ENCODE results near the gene SLC12A8.
"Not testable (repeated sequence)": the region's sequence is repeated elsewhere in the genome, so short reads cannot be mapped to it uniquely, and the experiment has no call there.

The SLC12A8 gene

DNA sequence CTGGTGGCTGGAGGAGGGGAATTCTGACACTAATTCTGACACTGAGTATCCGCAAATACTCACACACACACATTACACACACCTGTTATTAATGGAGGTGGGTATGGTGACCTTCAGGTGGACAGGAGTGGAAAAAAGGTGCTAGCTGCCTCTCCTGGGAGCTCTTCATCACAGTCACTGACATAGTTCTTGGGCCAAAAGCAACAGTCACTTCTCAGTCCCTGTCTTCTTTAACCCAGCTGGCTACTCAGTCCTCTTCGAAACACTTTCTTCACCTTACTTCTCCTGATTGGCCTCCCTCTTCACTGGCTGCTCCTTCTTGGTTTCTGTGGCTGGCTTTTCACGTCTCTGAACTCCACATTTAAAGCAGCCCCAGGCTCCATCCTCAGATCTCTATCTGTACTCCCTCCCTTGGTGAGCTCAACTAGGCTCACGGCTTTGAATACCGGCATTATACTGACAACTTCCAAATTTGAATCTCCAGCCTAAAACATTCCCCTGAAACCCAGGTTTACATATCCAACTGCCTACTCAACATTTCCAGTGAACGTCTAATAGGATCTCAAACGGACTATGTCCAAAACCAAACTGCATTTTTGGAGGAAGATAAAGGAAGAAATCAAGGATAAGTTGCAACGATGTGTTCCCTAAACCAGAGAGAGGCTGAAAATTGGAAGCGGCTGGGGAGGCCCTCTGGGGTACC is 103.6 kb downstream of the SLC12A8 start:
- no peak for FAIRE-seq

DNA sequence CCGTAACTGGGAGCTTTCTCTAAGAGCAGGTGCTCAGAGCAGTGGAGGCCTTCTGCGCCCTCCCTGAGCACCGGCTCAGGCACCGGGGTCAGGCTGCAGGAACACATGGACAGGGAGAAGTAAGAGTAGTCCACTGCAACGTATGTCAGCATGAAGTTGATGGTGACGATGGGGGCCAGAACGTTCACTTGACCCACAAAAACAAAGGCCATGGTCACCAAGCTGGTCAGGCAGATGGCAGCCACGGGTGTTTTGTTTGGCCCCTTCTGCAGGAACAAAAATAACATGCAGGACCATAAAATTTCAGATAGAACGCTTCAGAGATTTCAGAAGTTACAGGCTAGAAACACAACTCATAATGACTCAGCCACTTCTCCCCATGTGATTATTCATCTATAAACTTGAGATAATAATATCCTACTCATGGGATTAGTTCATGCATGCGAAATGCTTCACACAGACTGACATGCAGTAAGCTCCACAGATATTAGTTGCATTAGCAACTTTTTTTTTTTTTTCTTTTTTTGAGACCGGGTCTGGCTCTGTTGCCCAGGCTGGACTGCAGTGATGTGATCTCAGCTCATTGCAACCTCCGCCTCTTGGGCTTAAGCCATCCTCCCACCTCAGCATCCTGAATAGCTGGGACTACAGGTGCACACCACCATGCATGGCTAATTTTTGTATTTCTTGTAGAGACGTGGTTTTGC is 104.5 kb downstream of the SLC12A8 start:
- no peak for FAIRE-seq

DNA sequence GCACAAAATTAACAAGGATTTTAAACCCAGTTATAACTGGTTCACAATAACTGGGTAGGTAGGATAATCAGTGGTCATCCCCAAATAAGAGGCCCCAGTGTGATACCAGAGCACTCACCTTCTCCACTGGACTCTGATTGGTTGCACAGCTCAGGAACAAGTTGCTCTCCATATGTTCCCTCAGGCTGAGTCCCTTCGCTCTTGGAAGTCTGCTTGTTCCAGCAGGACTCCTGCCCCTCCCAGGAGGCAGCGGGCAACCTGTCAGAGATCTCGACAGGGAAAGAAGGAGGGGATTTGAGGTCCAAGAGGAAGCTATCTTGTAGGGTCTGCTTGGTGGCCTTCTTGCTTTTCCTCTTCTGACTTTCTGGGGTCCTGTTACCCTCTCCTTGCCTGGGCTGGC is 105.2 kb downstream of the SLC12A8 start:
- no peak for FAIRE-seq

DNA sequence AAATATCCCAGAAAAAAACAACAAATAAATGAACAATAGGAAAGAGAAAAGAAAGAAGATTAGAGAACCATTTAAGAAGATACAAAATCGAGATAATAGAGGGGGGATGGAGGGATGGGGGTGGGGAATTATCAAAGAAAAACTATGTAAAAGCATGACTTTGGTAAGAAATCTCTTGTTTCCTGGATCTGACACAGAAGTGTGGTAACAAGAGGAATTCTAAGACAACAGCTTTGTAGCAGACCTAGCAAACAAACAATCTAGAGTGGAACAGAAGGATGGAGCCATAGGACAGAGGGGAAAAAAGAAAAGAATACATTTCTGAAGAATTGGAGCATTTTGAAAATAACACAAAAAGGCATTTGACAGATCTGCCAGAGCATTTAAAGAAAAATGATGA is 107.4 kb downstream of the SLC12A8 start:
- FAIRE-seq, result no peak

DNA sequence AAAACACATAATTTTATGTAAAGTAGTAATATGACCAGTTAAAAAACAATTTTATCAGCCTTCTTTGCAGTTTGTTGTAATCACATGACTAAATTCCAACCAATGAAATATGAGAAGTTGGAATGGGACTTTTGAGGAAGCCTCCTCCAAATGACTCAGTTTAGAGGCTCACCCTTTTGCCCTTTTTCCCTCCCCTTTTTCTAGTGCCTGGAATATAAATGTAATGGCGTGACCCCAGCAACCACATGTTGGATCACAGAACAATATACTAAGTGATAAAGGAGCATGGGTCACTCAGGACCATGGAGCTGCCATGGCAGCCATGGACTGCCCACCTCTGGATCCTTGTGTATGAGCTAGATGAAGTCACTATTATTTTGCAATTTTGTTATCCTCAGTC is 107.9 kb downstream of the SLC12A8 start:
- no peak for FAIRE-seq

DNA sequence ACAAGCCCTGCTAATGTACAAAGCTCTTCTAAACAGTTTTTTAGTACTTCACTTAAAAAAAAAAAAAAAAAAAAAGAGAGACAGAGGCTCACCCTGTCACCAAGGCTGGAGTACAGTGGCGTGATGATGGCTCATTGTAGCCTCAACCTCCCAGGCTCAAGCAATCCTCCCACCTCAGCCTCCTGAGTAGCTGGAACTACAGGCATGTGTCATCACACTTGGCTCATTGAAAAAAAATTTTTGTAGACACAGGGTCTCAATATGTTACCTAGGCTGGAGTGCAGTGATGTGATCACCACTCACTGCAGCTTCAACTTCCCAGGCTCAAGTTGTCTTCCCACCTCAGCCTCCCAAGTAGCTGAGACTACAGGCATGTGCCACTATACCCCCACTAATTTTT is 109.1 kb downstream of the SLC12A8 start:
- no peak for FAIRE-seq

DNA sequence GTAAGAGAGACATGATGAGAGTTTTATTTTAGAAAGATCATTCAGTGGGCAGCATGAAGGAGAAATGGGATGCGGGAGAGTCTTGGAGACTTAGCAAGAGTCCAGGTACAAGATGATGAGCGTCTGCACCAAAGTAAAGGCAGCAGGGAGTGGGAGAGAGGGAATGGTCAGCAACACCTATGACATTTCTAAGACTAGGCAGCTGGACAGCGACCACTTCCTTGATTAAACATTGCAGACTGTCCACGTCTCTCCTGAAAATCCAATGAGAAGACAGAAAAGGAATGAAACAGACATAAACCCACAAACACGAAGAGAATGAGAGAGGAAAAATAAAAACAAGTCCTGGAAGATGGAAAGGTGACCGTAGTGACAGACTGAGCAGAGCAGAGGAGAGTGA is 110.1 kb downstream of the SLC12A8 start:
- no peak for FAIRE-seq

DNA sequence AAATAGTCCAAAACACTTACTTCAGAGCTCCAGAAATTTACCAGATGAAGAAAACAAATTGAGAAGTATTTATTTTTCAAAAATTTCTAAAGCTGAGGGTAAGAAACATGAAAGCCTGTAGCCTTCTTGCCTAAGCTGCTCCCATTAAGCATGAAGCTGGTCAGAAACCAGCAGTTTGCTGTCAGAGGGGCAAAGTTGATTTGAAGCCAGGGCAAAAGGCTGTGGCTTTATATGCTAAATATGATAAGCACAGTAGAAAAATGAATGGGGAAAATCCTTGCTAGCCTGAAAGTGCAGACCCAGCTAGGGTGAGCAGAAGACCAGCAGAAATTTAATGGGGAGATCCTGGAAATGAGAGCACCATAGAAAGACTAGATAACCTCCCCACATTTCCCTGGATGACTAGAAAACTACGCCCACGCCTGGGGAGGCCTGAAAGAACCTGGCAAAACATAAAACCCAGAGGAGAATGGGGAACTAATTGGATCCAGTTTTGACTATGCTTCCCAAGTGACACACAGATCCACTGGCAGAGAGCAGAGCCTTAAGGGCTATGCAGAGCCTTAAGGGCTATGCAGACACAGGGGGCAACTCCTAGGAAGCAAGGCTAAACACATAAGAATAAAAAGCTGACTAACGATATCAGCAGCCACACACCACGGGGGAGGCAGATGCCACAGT is 113.8 kb downstream of the SLC12A8 start:
- FAIRE-seq, result no peak

DNA sequence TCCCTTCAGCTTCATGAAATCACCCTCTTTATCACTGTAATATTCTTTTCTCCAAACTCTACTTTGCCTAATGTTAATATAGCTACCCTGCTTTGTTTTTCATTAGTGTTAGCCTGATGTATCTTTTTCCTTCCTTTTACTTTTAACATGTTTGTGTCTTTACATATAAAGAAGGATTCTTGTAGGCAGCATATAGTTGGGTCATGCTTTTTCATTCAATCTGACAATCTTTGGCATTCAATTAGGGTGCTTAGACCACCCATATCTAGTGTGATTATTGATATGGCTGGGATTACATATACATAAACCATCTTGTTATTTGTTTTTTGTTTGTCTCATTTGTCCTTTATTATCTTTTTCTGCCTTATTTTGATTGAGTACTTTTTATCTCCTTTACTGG is 121.9 kb downstream of the SLC12A8 start:
- FAIRE-seq, result no peak

DNA sequence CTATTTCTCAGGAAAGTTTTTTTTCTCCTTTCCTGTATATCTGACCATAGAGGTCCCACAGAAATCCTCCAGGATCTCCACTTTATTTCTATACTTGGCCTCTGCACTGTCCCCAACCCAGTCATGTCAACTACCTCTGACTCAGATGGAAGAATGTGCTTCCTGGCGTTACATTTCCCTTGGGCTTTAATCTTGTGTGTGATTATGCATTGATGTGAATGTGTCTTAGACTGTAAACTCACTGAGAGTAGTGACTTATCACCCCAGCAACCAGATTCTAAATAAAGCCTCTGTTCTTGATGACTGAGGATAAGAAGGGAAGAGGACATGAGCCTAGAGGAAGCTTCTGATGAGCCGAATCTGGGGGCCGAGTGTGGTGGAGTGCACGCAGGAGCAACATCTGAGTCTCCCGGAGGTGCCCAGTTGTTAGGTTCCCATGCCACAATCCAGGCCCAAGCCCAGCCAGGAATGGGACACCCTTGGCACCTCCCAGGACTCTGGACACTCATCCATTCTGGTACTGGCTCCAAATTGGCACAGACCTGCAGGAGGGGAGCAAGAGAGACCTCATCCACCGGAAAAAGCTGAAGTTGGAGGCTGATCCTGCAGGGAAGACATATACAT is 124.7 kb downstream of the SLC12A8 start:
- no peak for FAIRE-seq

DNA sequence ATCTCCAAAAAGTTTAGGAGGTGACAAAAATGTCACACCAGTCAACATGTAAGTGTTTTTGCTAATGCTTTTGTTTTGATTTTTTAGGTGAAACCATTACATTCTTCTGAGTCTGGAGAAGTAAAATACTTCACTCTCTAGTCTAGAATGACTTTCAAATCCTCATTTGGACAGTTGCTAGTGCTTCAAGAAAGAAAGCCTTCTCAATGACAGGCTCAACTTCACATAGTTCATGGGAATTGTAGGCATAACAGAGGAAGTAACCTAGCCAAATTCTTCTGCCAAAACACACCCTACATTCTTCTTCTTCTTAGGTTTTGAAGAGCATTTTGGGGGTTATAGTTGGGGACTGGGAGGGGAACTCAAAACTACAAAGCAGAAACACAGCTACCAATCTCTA is 127.4 kb downstream of the SLC12A8 start:
- no peak for FAIRE-seq

DNA sequence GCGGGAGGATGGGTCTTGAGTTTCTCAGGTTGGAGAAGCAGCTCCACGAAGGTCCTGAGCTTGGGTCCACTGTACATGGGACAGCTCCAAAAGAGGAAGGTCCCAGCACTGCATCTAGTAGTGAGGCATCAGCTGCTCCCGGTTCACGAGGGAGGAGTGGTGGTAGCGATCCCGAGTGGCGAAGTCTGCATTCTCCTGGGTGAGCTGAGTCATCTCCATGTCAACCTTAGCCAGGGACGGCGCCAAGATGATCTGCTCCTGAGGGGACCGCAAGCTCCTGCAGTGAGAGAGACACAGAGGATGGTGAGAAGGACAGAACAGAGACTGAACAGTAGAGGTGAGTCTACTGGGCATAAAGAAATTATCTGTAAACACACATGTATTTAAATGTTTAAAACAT is 128.8 kb downstream of the SLC12A8 start:
- no peak for FAIRE-seq

DNA sequence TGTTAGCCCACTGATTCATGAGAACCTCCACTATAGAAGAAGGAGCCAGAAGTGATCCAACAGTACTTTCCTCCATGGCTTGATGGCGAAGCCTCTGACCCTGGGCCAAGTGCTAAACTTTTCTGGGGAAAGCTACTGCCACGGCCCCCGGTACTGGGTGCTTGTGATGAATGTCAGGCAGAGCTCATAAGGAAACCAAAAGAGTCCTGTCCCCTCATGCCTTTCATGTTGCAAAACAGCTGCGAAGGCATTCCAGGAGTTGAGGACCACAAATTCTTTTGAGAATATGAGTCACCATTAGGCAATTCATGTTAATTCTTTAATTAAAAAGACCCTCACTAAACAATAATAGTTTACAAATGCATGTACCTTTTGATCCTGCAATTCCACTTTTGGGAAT is 130.2 kb downstream of the SLC12A8 start:
- not testable (repeated sequence) for FAIRE-seq

DNA sequence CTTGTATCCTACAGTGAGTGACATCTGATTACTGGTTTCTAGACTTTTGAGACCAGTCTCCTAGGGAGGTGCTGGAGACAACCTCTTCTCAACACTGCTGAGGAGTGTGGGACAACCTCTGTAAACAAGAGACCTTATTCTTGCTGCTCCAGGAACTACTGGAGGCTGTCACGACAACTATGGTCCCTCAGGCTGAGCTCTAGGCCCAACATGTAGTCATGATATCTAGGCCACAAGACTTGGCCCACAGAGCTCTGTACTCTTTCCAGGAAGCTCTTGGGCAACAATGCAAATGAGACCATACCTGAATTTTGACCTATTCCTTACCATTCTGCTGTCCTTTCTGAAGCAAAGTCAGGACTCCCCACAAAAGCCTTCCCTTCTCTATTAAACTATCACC is 132.5 kb downstream of the SLC12A8 start:
- no peak for FAIRE-seq

DNA sequence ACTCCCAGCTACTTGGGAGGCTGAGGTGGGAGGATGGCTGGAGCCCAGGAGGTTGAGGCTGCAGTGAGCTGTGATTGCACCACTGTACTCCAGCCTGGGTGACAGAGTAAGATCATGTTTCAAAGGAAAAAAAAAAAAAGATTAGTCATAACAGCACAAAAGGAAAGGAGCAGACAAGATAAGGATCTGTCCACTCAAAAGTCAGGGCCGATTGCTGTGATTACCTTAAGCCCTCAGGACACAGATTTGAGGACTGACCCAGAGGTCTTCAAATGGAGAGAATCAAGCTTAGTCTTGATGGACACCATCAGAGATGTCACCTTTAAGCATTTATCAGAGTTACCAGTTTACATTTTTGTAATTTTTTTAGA is 132.9 kb downstream of the SLC12A8 start:
- FAIRE-seq, result no peak

DNA sequence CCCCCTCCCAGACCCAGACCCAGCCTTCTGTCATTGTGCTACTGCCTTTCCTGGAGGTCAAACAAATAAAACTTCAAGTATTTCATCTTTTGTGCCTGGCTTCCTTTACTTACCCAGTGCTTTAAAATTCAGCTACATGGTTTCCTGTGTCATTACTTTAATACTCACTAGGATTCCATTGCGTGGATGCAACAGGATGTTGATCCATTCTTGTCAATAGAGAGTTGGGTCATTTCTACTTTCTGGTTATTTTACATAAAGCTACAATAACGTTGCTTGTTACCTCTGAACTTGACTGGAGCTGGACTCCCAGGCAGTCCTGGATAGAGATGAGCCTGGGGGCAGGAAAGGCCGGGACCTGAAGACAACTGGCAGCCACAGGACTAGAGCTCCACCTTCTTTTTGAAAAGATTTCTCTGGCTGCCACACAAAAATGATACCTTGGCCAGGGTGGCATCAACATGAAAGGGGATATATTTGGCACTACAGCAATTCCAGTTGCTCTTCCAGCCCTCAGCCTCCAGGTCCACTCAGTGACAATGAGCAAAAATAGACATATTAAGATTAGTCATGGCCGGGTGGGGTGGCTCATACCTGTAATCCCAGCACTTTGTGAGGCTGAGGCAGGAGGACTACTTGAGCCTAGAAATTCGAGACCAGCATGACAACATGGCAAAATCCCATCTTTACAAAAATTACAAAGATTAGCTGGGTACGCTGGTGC is 133.4 kb downstream of the SLC12A8 start:
- FAIRE-seq, result no peak

DNA sequence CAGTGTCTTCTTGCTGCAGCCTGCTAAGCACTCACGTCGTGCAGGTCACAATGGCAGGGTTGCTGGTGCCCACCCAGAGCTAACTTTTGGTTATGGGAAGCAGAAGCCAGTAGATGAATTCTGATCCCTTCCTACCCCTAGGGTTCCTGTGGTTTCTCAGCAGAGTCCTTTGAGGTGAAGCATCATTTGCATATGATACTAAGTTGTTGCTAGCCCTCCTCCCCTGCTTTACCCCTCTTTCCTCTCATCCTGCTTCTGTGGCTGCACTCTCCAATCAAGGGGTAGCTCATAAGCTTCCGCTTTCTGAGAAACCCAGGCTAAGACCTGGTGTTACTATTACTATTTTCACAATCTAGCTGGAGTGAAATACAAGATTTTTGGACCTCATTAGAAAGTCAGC is 134.7 kb downstream of the SLC12A8 start:
- no peak for FAIRE-seq

DNA sequence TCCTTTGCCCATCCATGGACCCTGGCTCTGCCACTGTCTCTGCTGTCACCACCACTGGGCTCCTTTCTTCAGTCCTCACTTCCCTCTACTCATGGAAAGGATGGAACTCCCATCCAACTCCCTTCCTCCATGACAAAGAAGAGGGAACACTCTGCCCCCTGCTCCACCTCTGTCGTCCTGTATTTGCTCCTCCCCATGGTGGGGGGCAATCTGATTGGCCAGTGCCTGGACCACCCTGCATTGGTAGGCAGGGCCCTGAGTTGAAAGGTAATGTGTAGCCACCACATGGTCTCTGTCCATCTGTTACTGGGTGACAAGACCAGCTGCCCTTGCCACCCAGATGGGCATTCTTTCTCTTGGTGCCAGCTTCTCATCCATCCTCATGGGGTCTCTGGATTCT is 136.1 kb downstream of the SLC12A8 start:
- FAIRE-seq, result no peak

DNA sequence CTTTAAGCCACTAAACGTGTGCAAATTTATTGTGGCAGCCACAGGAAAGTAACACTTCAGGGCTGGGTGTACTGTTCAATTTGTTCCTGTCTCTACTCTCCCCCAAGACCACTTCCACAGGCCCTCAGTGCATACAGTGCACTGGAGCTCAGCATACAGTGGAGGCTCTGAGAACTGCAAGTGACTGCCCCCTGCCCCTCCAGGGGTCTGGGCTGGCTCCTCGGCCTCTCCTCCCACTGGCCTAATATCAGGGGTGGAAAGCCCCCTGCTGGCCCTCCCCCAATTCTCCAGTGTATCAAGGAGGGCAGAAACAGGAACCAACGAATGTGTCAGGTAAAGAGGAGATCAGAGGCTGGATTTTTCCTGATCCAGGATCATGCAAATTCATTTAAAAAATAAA is 136.8 kb downstream of the SLC12A8 start:
- no peak for FAIRE-seq

DNA sequence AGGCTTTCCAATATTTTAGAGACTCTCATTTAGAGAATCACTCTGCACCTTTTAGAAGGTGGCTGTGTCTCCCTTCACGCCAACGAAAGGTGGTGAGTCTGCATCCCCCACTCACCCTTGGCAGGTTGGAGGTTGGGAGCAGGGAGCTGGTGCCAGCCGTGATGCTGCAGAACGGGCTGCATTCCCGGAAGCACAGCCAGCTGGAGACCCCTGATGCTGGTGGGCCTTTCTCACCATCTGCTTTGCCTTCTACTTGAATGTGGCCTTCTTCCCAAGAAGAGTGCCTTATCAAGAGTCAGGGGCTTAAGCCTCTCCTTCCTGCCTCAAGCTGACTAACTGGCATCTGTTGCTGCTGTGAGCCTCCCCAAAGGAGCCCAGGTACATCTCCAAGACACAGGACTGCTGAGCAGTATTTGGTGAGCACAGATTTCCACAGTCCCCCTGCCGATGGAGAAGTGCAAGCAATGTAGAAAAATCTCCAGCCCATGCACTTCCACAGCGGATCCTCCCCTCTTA is 139.1 kb downstream of the SLC12A8 start:
- no peak for FAIRE-seq

DNA sequence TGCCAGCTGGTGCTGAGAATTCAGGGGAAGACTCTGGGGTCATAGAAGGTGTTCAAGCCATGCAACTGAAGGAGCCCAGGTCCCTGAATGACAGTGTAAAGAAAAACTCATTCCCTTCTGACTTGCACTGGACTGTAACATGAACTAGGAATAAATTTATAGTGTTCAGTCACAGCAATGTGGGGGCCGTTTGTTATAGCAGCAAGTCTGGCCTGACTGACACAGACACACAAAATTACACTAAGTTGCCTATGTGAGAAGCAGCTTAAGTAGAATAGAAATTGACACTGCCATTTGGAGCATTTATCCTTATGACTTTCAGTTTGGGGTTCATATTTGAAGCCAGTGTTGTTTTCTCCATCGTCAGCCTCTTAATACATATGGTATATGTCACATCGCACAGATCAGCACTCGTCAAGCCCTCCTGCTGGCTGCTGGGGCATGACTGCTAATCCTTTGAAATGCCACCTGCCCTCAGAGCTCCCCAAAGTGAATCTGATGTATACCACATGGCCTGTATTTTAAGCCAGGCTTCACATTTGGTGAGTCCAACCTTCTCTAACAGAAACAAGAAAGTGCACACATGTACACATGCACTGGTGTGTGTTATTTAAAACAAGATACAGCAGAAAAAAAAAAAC is 139.7 kb downstream of the SLC12A8 start:
- no peak for FAIRE-seq

DNA sequence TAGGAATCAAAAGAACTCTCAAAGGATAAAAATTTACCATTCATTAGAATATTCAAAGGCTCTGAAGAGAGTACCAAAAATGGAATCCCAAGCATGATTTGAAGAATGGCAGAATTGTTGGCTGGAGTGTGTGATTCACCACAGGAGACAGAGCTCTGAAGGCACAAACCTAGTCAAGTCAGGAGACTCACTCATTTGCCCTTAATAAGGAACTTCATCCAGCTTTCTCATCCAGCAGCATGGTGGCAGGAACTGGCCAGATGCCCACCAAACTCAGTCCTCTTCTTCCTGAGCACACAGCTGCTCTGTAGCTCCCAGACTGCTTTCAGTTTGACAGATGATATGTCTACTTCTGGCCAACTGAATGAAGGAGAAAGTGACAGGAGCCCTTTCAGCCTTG is 140.2 kb downstream of the SLC12A8 start:
- FAIRE-seq, result no peak

Data from TTC549 (cell line).